Brain pericyte (primary cell): ENCODE data around the gene RRAGC.
"Not testable (repeated sequence)": the region's sequence is repeated elsewhere in the genome, so short reads cannot be mapped to it uniquely, and the experiment has no call there.

Source experiments
- DNase-seq: peaks from one replicate; pipeline ENCODE4 v3.0.0-alpha.2; 2012; ENCODE audit warnings: low read depth, low spot score

The RRAGC gene

DNA sequence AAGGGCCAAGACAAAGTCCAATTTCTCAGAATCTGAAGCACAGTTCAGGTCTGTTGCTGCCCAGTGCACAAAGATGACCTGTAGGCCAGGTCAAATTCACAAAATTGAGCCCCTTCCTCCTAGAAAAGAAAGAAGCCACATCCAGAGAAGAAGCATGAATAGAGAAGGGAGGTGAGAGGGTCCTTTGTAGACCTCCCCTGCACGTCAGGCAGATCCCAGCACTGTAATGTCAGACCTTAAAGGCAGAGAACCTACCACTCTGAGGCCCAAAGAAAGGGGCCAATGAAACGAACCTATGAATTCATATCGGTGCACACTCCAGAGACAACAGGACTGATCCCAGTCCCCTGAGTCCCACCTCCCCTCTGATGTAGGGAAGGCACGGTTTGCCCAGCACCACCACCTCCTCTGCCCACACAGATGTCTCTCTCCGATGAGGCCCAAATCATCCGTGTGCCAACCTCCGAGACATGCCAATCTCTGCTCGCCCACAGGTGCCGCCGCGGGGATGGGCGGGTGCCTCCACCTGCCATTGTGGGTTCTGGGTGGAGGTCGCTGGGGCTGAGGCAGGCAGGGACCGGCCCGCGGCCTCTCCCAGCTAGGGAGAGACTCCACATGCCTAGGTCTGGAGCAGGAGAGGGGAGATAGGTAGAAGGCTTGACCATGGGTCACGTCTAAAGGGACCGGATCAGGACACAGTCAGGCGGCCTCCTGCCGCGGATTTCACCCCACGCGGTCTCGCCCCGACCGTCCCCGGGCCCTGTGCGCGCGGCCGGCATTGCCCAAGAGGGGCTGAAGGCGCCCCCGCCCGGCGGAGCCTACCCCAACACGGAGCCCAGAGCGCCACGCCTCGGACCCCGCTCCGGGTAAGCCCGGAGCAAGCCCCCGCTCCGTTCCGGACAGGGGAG lies 42.1 kb downstream of the RRAGC start:
- no peak for DNase-seq

- no peak for DNase-seq
Observed at GRCh38 chr1:38815903-38816627, 43.5 kb downstream of the RRAGC start.

DNA sequence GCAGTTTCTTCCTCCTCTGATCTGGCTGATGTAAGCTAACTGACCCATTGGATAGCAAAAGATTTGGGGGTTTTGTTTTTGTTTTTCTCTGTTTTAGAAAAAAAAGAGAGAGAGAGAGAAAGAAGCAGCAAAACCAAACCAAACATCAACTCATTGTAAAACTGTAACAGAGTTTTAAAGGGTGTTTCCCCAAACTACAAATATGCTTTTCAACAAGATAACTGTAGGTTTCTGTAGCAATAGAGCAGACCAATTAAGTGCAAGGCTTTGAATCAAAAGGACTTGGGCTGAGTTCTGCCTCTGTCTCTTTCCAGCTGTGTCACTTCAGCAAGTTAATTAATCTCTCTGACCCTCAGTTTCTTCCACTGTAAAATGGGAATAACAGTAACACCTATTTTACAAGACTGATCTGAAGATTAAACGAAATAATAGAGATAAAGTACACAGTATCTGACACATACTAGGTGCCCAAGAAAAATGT lies 44.5 kb downstream of the RRAGC start:
- no peak for DNase-seq

DNA sequence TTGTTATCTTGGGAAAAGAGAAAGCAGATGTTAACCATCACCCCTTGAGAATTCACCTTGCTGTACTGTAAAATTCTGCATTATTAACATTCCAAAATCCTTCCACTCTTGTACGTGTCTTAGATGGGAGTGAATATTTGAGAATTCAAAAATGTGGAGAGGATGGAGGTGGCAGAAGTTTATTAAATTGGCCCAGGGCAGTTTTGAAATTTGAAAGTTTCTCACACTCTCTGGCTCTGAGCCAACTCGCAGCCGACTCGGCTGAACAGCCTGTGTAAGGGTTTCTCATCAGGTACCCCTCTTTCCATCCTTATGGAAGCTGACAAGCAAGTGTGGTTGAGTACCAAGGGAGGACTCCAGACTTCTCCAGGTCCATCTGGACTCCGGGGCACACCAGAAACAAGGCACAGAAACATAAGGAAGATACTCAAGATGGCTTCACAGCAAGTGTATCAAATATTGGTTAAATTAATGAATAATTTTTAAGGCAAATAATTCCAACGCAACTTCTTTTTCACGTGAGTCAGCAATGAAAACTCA lies 45.1 kb downstream of the RRAGC start:
- no peak for DNase-seq

DNA sequence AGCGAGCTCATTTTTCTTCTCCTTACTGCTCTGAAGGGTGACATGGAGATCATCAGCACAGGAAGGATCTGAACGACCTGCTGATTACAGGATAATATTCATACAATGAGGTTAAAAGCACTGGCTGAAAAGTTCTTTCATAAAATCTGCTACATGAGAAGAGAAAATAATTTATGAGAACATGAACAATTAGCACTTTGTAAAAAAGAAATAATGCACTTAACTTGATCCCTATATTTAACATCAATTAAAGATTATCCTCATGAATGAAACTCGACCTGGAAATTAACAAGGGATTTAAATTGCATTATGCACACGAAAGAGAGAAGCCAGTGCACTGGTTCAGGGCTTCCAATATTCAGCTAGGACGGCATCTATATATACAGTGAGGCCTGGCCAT lies 46.6 kb downstream of the RRAGC start:
- DNase-seq, result no peak

GRCh38 chr1:38811466-38811865 lies 48.1 kb downstream of the RRAGC start:
- not testable (repeated sequence) for DNase-seq

DNA sequence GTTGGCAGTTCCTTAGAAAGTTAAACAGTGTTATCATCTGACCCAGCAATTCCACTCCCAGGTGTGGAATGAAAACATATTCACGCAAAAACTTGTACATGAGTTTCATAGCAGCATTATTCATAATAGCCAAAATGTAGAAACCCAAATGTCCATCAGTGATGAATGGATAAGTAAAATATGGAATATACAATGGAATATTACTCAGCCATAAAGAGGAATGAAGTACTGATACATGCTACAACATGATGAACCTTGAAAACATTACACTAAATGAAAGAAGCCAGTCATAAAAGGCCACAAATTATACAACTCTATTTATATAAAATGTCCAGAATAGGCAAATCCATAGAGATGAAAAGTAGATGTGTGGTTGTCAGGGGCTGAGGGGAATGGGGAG lies 53.5 kb downstream of the RRAGC start:
- DNase-seq, result no peak

GRCh38 chr1:38805036-38805435 lies 54.5 kb downstream of the RRAGC start:
- DNase-seq, result no peak

GRCh38 chr1:38804062-38804886 lies 55.3 kb downstream of the RRAGC start:
- DNase-seq, result no peak

- DNase-seq, result no peak
Observed at GRCh38 chr1:38803647-38804046, 55.9 kb downstream of the RRAGC start.

DNA sequence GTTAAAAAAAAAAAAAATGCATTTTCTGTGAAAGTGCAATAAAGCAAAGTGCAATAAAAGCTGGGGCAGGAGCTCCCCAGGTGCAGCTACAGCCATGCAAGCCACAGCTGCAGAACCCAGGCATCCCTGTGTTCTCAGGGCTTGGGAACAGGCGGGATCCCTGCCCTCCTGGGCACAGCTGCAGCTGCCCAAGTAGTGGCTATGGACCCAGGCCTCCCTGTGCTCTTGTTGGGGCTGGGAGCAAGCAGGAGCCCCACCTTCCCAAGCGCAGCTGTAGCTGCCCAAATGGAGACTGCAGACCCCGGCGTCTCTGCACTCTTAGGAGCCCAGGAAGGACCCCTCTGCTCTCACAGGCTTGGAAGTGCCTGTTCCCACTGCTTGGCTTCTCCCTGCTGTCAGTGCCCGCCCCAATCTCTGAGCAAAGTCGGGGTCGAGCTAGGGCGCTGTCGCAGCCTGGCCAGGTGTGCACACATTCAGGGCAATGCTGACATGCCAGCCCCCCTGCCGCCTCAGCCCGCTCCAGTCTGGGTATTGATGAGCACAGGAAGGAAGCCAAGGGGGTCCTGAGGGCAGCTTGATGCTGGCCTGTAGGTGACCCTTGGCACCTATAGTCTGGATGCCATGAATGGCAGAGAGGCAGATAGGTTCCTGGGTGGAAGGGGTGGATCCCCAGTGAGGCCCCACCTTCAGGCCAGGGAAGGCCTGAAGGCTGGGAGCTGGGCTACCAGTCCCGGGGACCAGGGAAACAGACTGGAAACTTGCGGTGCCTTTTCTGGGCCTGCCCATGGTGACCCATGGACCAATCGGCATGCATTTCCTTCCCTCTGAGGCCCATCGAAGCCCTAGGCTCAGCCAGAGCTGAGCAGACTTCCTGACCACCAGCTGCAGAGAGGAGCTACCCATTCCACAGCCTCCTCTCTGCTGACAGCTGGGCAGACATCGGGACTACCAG lies 58.6 kb downstream of the RRAGC start:
- no peak for DNase-seq

GRCh38 chr1:38793299-38793698 lies 66.3 kb downstream of the RRAGC start:
- no peak for DNase-seq

GRCh38 chr1:38791892-38792291 lies 67.7 kb downstream of the RRAGC start:
- no peak for DNase-seq

DNA sequence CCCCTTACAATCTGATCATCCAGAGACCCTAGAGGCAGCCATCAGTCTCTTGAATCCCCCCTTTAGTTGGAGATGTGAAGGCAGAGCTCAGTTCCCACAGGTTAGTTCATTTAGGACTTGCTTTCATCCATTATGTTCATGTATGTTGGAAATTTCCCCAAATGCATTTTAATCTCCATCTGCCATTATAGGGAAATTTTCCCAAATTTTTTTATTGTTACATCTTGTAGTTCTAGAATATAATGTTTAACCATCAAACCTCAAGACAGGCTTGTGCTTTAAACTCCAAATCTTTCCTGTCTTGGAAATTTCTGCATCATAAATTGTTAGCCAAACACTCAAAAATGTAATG lies 68.4 kb downstream of the RRAGC start:
- DNase-seq, result no peak

DNA sequence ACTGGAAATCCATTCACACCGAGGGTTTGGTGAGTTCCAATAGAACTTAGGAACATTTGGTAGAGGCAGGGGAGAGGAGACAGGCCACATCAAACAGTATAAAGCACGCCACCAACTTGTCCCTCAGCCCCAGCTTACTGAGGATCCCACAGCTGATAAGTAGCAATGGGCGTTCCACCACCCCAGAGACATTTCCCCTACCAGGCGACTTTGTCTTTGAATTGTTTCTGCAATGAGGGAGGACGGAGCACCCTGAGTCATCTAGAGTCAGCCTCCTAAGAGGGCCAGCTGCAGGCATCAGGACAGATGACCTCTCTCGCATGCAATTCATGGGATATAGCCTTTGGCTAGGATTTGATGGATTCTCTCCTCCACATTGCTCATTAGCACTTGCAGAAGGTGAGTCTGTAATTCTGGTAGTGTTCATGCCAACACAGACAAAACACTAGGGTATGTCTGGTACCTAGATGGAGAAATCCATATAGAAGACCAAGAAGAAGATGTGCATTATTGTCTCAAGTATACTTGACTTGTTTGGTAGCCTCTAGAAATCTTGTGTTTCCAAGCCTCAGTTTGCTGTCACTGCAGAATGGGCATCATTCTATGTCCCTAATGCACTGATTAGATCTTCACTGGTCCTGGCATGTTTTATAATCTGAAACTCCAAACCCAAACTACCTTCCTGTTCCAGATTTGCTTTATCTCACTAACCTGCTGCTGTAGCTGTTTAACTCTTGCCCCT lies 69.0 kb downstream of the RRAGC start:
- DNase-seq, result no peak

DNA sequence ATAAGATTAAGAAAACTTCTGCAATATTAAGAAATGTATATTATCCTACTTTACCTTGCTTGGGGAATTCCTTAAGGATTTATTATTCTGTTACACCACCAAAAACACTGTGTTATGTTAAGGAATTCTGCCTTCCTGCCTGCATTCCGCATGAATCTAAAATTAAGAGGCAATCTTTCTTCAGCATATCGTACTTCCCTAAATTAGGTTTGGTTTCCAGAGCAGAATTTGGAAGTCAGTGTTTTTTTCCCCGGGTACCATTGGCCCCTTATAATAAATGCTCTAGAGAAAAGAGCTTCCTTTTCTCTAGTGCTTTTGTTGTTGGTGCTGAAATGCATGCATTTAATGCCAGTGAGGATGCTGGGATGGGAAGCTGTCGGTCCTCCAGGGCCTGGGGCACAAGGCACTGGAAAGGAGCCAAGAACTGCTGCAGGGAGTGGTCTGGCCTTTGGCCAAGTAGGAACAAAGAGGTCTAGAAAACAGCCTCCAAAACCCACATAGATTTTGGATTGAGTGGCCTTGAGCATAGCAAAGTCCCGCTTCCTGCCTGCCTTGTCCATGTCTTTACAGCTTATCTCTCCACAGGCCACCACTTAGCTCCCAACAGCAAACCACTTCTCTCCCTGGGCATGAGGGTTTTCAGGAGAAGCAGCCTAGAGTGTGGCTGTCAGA lies 69.9 kb downstream of the RRAGC start:
- no peak for DNase-seq

DNA sequence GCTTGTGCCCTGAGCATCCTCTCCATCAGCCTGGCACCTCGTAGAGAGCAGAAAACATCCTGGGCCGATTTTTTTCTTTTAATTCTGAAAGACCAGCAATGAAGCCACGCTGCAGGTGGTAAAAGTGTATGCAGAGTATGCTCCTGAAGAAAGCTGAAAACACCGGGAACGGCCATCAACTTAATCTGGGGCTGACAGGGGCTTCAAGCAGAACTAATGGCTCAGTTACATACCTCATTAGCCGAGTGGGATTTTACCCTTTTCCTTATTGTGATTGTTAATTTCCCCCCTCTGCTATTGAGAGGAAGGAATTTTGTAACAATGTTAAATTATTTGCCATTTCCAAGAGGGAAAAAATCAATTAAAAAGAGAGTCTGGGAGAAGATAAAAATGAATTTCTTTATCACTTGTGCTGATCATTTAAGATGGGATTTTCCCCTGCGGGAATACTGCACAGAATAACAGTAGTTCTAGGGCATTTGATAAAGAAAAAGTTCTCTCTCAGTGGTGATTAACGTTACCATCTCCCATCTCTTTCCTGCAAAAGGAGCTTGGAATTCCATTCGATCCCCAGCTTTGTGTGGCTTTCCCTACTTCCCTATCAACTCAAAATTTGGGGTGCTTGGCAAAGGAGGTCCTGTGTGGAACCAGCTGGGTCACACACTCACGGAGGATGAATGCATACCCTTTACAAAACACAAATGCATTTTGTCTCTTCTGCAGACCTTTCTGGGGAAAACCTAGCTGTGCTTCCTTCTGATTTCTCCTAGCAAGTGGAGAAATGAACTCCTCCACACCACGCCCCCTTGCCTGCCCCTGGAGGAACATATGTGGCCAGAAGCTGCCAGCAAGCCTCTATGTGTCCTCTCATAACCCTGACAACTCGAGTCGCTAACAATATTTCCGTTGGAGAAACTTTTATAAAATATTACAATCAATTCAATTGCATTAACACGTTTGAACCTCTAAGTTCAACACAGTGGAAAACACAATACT lies 70.9 kb downstream of the RRAGC start:
- DNase-seq, result no peak
